ENCODE results near the gene HMX2.

DNA sequence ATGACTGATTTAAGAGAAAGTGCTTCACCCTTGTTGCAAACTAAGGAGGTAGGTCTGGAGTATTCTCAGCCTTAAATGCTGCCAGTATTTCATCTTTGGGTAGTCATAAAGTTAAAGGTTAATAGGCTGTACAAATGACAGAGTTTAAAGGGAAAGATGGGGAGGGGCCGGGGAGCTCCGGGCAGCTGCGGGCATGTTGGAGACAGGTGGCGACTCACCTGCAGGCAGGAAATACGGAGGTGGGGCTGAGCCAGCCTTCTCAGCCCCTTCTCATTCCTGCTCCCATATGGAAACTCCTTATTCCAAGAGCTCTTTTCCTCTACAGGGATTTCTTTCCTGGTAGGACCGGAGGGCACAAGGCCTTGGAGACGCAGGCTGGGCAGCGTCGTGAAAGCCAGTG is 44.0 kb upstream of the HMX2 start:
- TF ChIP-seq, protein P1, sequence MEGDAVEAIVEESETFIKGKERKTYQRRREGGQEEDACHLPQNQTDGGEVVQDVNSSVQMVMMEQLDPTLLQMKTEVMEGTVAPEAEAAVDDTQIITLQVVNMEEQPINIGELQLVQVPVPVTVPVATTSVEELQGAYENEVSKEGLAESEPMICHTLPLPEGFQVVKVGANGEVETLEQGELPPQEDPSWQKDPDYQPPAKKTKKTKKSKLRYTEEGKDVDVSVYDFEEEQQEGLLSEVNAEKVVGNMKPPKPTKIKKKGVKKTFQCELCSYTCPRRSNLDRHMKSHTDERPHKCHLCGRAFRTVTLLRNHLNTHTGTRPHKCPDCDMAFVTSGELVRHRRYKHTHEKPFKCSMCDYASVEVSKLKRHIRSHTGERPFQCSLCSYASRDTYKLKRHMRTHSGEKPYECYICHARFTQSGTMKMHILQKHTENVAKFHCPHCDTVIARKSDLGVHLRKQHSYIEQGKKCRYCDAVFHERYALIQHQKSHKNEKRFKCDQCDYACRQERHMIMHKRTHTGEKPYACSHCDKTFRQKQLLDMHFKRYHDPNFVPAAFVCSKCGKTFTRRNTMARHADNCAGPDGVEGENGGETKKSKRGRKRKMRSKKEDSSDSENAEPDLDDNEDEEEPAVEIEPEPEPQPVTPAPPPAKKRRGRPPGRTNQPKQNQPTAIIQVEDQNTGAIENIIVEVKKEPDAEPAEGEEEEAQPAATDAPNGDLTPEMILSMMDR (IDR thresholded peaks at IDR 0.05 in 2 of 3, conservative IDR thresholded peaks at IDR 0.05 in 1 of 3; ENCODE audit: borderline replicate concordance in 1 of 3, insufficient read depth in 1 of 3, low read depth in 2 of 3, low read length in 2 of 3): no peak
- TF ChIP-seq RAD21 (IDR thresholded peaks at IDR 0.05; ENCODE audit: low read depth) (no peak), EZH2phosphoT487 (IDR thresholded peaks at IDR 0.05; ENCODE audit: borderline replicate concordance) (no peak), POLR2AphosphoS5 (IDR thresholded peaks at IDR 0.05; ENCODE audit: low read depth, low read length) (no peak), POLR2A (IDR thresholded peaks at IDR 0.05; ENCODE audit: borderline replicate concordance, extremely low read depth, insufficient read depth, insufficient read length) (no peak), TCF7L2 (IDR thresholded peaks at IDR 0.05; ENCODE audit: borderline replicate concordance, extremely low read depth, insufficient read depth, insufficient read length) (no peak), EZH2 (IDR thresholded peaks at IDR 0.05) (no peak), YY1 (IDR thresholded peaks at IDR 0.05; ENCODE audit: extremely low read depth, insufficient replicate concordance, low read depth, low read length) (no peak)
